SK-N-SH (cell line): ENCODE measurements around the gene PRMT7. TPM values are rescaled to one million over a fixed set of nuclear protein-coding genes. Genes with fewer than 3 reads are reported as not detected.

ENCODE experiments used
- CTCF ChIA-PET: fragments of 300-600, 350-600 bp; formaldehyde crosslinking; extraction: SDS; loops from one replicate; lab custom pipeline; 2021; lab: Yijun Ruan, JAX
- POLR2A ChIA-PET: fragments of 350-600 bp; sonication (Branson Sonifier 250); formaldehyde crosslinking; extraction: SDS; loops from one replicate; lab custom pipeline; 2020; ENCODE audit warnings: antibody characterized with exemption, inconsistent platforms; lab: Yijun Ruan, JAX
- DNase-seq: peaks from one replicate; pipeline ENCODE4 v3.0.0; 2012
- H2AFZ ChIP-seq: fragments of 200-600 bp; sonication (generic); 2 replicates; pipeline ENCODE4 v1.8.1; 2016; ENCODE audit warnings: antibody characterized with exemption, mild to moderate bottlenecking, low read depth
- H3F3A ChIP-seq: fragments of 200-600 bp; sonication (generic); replicated peaks from 2 replicates; pipeline ENCODE3; 2016; ENCODE audit warnings: antibody characterized with exemption, mild to moderate bottlenecking; ENCODE audit not compliant: insufficient read depth
- H3K27ac ChIP-seq, 2 experiments: fragments of 200-500 bp in 1 of 2; fragments of 200-600 bp in 1 of 2; sonication (Bioruptor generic) in 1 of 2; sonication (generic), shearing (Covaris generic) in 1 of 2; 2 replicates each; pipeline versions ENCODE4 v1.5.1 to v1.6.1; 2014 to 2016; ENCODE audit warnings: low read depth in 2 of 2, inconsistent platforms in 1 of 2, low read length in 1 of 2, mild to moderate bottlenecking in 1 of 2, mixed read lengths in 1 of 2
- H3K27me3 ChIP-seq: fragments of 200-600 bp; sonication (generic), shearing (Covaris generic); 2 replicates; pipeline ENCODE4 v1.6.1; 2016; ENCODE audit warnings: mixed run types; ENCODE audit not compliant: insufficient read depth
- H3K36me3 ChIP-seq, 2 experiments: fragments of 200-500 bp in 1 of 2; fragments of 200-600 bp in 1 of 2; sonication (Bioruptor generic) in 1 of 2; sonication (generic) in 1 of 2; replicated peaks in 1 of 2; 2 replicates each; pipeline versions ENCODE3 to v1.5.1; 2014 to 2016; ENCODE audit warnings: low read length in 1 of 2, mild to moderate bottlenecking in 1 of 2; ENCODE audit not compliant: insufficient read depth in 2 of 2, control insufficient read depth in 1 of 2
- H3K4me1 ChIP-seq, 2 experiments: fragments of 200-500 bp in 1 of 2; fragments of 200-600 bp in 1 of 2; sonication (Bioruptor generic) in 1 of 2; sonication (generic), shearing (Covaris generic) in 1 of 2; 2 replicates each; pipeline versions ENCODE4 v1.5.1 to v1.6.1; 2014 to 2016; ENCODE audit warnings: low read depth in 1 of 2, low read length in 1 of 2, mixed run types in 1 of 2; ENCODE audit not compliant: insufficient read depth in 2 of 2, control insufficient read depth in 1 of 2
- H3K4me2 ChIP-seq: fragments of 200-600 bp; sonication (generic), shearing (Covaris generic); 2 replicates; pipeline ENCODE4 v1.6.1; 2017; ENCODE audit warnings: mixed run types
- H3K4me3 ChIP-seq, 2 experiments: fragments of 200-500 bp in 1 of 2; fragments of 200-600 bp in 1 of 2; sonication (Bioruptor generic) in 1 of 2; sonication (generic), shearing (Covaris generic) in 1 of 2; 2 replicates each; pipeline versions ENCODE4 v1.5.1 to v1.8.1; 2014 to 2016; ENCODE audit warnings: low read depth in 2 of 2, inconsistent platforms in 1 of 2, low read length in 1 of 2, mild to moderate bottlenecking in 1 of 2, mixed read lengths in 1 of 2, moderate library complexity in 1 of 2
- H3K79me2 ChIP-seq: fragments of 200-600 bp; sonication (generic); 2 replicates; pipeline ENCODE4 v1.8.1; 2017; ENCODE audit warnings: mild to moderate bottlenecking; ENCODE audit not compliant: insufficient read depth
- H3K9ac ChIP-seq: fragments of 200-600 bp; sonication (generic); 2 replicates; pipeline ENCODE4 v1.6.1; 2017; ENCODE audit warnings: mixed run types
- H3K9me2 ChIP-seq: fragments of 200-600 bp; sonication (generic); 2 replicates; pipeline ENCODE4 v1.6.1; 2017; ENCODE audit warnings: mixed run types
- H3K9me3 ChIP-seq: fragments of 200-600 bp; sonication (generic); 2 replicates; pipeline ENCODE4 v1.6.1; 2017; ENCODE audit warnings: mixed run types, mild to moderate bottlenecking, moderate library complexity
- H4K20me1 ChIP-seq: fragments of 200-600 bp; sonication (generic); 2 replicates; pipeline ENCODE4 v1.6.1; 2017; ENCODE audit warnings: mild to moderate bottlenecking, mixed run types; ENCODE audit not compliant: insufficient read depth
- CHD2 ChIP-seq: fragments of 150-350 bp; IDR thresholded peaks from 2 replicates; pipeline ENCODE4 v1.6.1; 2018; ENCODE audit warnings: low read length; ENCODE audit not compliant: partially characterized antibody
- EZH2phosphoT487 ChIP-seq: fragments of 200-600 bp; sonication (generic); IDR thresholded peaks from 2 replicates; pipeline ENCODE4 v1.6.1; 2017; ENCODE audit warnings: low read depth, mixed run types, mild to moderate bottlenecking, antibody characterized with exemption, moderate library complexity, borderline replicate concordance
- FOSL2 ChIP-seq: IDR thresholded peaks from 2 replicates; pipeline ENCODE4 v1.4.0; 2012; ENCODE audit warnings: low read depth, mild to moderate bottlenecking, moderate library complexity, borderline replicate concordance
- FOXM1 ChIP-seq: IDR thresholded peaks from 2 replicates; pipeline ENCODE4 v1.4.0; 2012; ENCODE audit warnings: low read depth, mild to moderate bottlenecking
- GABPA ChIP-seq: IDR thresholded peaks from 2 replicates; pipeline ENCODE4 v1.4.0; 2012; ENCODE audit warnings: low read depth, mild to moderate bottlenecking
- JUND ChIP-seq: IDR thresholded peaks from 2 replicates; pipeline ENCODE4 v1.4.0; 2012
- MAX ChIP-seq: IDR thresholded peaks from 2 replicates; pipeline ENCODE4 v1.4.0; 2012; ENCODE audit warnings: low read depth
- RXRA ChIP-seq: IDR thresholded peaks from 2 replicates; pipeline ENCODE4 v1.4.0; 2012; ENCODE audit warnings: low read depth, mild to moderate bottlenecking, borderline replicate concordance
- SIN3A ChIP-seq: IDR thresholded peaks from 2 replicates; pipeline ENCODE4 v1.6.1; 2012; ENCODE audit warnings: low read depth, mild to moderate bottlenecking, low read length, moderate library complexity, borderline replicate concordance
- SMC3 ChIP-seq: IDR thresholded peaks from 2 replicates; pipeline ENCODE4 v1.6.1; 2012; ENCODE audit warnings: low read depth, low read length, improper control_type of control experiment
- TAF1 ChIP-seq: IDR thresholded peaks from 2 replicates; pipeline ENCODE4 v1.6.1; 2012; ENCODE audit warnings: low read depth, mild to moderate bottlenecking, low read length, moderate library complexity, borderline replicate concordance
- YY1 ChIP-seq: IDR thresholded peaks from 2 replicates; pipeline ENCODE4 v1.4.0; 2012; ENCODE audit warnings: low read depth, mild to moderate bottlenecking
- WGBS: methylation state at CpG from one replicate; pipeline ENCODE4 v1.1.6; 2017; ENCODE audit warnings: low lambda C conversion rate; 5-methylcytosine and 5-hydroxymethylcytosine counted together
- polyA plus RNA-seq, 3 experiments: library from polyadenylated mRNA; depleted of rRNA; stranded (reverse); fragments of >200 nt; gene quantifications; 2 replicates each; pipeline ENCODE4 v1.2.3, GENCODE V29; 2012
- TF ChIP-seq, protein P1 (sequence below): fragments of 150-350 bp; IDR thresholded peaks from 2 replicates; pipeline ENCODE4 v1.6.1; 2017; ENCODE audit warnings: antibody characterized with exemption, low read length, low read depth, borderline replicate concordance
- TF ChIP-seq, protein P2 (sequence below): fragments of 200-600 bp; sonication (generic); IDR thresholded peaks from 2 replicates; pipeline ENCODE4 v1.6.1; 2017; ENCODE audit warnings: antibody characterized with exemption, mild to moderate bottlenecking, moderate library complexity
- TF ChIP-seq, protein P3 (sequence below): IDR thresholded peaks from 2 replicates; pipeline ENCODE4; 2012

The PRMT7 gene
- polyA plus RNA-seq, 1 of the 3 experiments (the other 2 are of a cell fraction) = 46.0 TPM

GRCh38 chr16:68372806-68373205 is 62.0 kb downstream of the PRMT7 start:
- Histone ChIP-seq H3K4me1 (peaks cover 0 to 28% of the 10 kb centered on the region in 2 experiments; a peak in 1 of 4 replicates), H3K27ac (no peak overlapping the region), H3K36me3 (no peaks in the 10 kb centered on the region), H3F3A (no peaks in the 10 kb centered on the region), H4K20me1 (no peaks in the 10 kb centered on the region), H3K9me2 (no peaks in the 10 kb centered on the region), H3K79me2 (no peaks in the 10 kb centered on the region), H3K27me3 (no peaks in the 10 kb centered on the region), H3K4me2 (no peak overlapping the region), H3K9ac (no peak overlapping the region)
- WGBS = 33% methylated on average over 1 of the region's 8 CpGs
- POLR2A ChIA-PET = no interaction called here
- DNase-seq = no peak
- CTCF ChIA-PET = interaction anchor here (1.1 to 3.0 kb wide), 5 partner anchors 10 to 156 kb away, joined by 4 to 9 read pairs (median 6); no protein-coding TSS in a partner anchor
- TF ChIP-seq FOXM1 (no peak), FOSL2 (no peak)
- TF ChIP-seq, protein P1, sequence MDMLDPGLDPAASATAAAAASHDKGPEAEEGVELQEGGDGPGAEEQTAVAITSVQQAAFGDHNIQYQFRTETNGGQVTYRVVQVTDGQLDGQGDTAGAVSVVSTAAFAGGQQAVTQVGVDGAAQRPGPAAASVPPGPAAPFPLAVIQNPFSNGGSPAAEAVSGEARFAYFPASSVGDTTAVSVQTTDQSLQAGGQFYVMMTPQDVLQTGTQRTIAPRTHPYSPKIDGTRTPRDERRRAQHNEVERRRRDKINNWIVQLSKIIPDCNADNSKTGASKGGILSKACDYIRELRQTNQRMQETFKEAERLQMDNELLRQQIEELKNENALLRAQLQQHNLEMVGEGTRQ = no peak
- TF ChIP-seq, protein P2, sequence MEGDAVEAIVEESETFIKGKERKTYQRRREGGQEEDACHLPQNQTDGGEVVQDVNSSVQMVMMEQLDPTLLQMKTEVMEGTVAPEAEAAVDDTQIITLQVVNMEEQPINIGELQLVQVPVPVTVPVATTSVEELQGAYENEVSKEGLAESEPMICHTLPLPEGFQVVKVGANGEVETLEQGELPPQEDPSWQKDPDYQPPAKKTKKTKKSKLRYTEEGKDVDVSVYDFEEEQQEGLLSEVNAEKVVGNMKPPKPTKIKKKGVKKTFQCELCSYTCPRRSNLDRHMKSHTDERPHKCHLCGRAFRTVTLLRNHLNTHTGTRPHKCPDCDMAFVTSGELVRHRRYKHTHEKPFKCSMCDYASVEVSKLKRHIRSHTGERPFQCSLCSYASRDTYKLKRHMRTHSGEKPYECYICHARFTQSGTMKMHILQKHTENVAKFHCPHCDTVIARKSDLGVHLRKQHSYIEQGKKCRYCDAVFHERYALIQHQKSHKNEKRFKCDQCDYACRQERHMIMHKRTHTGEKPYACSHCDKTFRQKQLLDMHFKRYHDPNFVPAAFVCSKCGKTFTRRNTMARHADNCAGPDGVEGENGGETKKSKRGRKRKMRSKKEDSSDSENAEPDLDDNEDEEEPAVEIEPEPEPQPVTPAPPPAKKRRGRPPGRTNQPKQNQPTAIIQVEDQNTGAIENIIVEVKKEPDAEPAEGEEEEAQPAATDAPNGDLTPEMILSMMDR = no peak
- TF ChIP-seq, all 33 proteins: peak for 0
- Histone ChIP-seq H3K4me3 (no peak overlapping the region), H3K9me3 (no peaks in the 10 kb centered on the region), H2AFZ (no peak overlapping the region)

DNA sequence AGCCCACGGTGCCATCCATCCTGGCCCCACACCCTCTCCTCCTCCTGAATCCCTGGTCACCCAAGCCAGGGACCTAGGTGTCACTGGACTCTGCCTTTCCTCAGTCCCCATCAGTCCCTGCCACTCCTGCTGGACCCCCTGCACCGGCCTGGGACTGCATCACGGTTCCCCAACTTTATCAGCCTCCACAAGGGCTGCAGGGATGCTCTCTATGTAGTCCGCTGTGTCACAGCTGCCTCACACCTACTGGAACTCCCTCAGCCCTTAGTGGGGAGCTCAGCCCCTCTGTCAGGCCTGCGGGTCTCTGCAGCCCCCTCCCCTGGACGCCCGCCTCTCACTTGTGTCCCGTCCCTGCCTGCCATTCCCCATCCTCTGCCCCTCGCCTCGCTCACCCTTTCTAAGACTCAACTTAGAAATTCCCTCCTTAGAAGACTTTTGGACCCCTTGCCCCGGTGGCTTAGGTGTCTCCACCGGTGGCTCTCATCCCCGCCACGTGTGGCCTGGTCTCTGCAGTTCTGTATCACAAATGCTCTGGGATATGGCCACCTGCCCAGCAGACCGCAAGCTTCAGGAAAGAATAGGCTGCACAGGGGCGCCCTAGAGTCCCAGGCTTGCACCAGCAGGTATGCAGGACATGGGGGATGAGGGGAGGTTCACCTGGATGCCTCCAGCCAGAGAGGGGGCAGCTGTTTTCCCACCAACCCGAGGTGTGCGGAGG is 62.9 kb downstream of the PRMT7 start:
- POLR2A ChIA-PET = no interaction called here
- Histone ChIP-seq H3K9ac (no peak overlapping the region), H3K4me1 (peaks cover 0 to 31% of the 10 kb centered on the region in 2 experiments; a peak in 1 of 4 replicates), H3K9me2 (no peaks in the 10 kb centered on the region), H3F3A (no peaks in the 10 kb centered on the region), H3K4me2 (no peak overlapping the region), H3K4me3 (no peak overlapping the region), H3K27me3 (no peaks in the 10 kb centered on the region), H3K27ac (no peak overlapping the region), H4K20me1 (no peaks in the 10 kb centered on the region), H3K79me2 (no peaks in the 10 kb centered on the region), H2AFZ (no peak overlapping the region), H3K9me3 (no peaks in the 10 kb centered on the region), H3K36me3 (no peaks in the 10 kb centered on the region)
- no peak for DNase-seq
- 64% methylated on average over 13 of the region's 18 CpGs for WGBS
- no peak for TF ChIP-seq FOSL2
- TF ChIP-seq, protein P2 = no peak
- TF ChIP-seq RXRA = no peak
- TF ChIP-seq EZH2phosphoT487 = no peak
- TF ChIP-seq GABPA = no peak
- no peak for TF ChIP-seq CHD2
- no peak for TF ChIP-seq YY1
- TF ChIP-seq FOXM1 = no peak
- no peak for TF ChIP-seq SIN3A
- no peak for TF ChIP-seq TAF1
- TF ChIP-seq MAX = no peak
- no peak for TF ChIP-seq JUND
- no peak for TF ChIP-seq SMC3
- TF ChIP-seq, protein P3, sequence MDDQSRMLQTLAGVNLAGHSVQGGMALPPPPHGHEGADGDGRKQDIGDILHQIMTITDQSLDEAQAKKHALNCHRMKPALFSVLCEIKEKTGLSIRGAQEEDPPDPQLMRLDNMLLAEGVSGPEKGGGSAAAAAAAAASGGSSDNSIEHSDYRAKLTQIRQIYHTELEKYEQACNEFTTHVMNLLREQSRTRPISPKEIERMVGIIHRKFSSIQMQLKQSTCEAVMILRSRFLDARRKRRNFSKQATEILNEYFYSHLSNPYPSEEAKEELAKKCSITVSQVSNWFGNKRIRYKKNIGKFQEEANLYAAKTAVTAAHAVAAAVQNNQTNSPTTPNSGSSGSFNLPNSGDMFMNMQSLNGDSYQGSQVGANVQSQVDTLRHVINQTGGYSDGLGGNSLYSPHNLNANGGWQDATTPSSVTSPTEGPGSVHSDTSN = no peak
- CTCF ChIA-PET = interaction anchor here (1.1 to 3.0 kb wide), 3 partner anchors 9 to 155 kb away, joined by 4 to 8 read pairs (median 6); no protein-coding TSS in a partner anchor
